ENCODE measurements around the gene PGAM5.

- TF ChIP-seq EP300 (IDR thresholded peaks at IDR 0.05) (no peak), CTCF (IDR thresholded peaks at IDR 0.05) (no peak)
Observed at GRCh38 chr12:132739600-132740312, 29.1 kb downstream of the PGAM5 start.
